H1 (cell line): ENCODE data around the gene OR2AE1. TPM values are rescaled to one million over a fixed set of nuclear protein-coding genes. Genes with fewer than 3 reads are reported as not detected.

Experiments
- CHD1 ChIP-seq: IDR thresholded peaks from 2 replicates; pipeline ENCODE4 v1.6.1; 2012; ENCODE audit warnings: low read depth, low read length, improper control_type of control experiment
- KDM5A ChIP-seq: fragments of 200-600 bp; IDR thresholded peaks from 2 replicates; pipeline ENCODE4 v1.7.1; 2012; ENCODE audit warnings: mild to moderate bottlenecking, low read length, inconsistent platforms, mixed read lengths
- RAD21 ChIP-seq, 2 experiments: IDR thresholded peaks in 1 of 2; conservative IDR thresholded peaks in 1 of 2; 2 replicates each; pipeline ENCODE4 v1.6.1; 2011; ENCODE audit warnings: low read depth in 2 of 2, low read length in 2 of 2, improper control_type of control experiment in 1 of 2, inconsistent platforms in 1 of 2, mild to moderate bottlenecking in 1 of 2, moderate library complexity in 1 of 2
- RNF2 ChIP-seq: fragments of 200-900, 300-1000 bp; sonication (generic); IDR thresholded peaks from 2 replicates; pipeline ENCODE4 v1.7.1; 2016; ENCODE audit warnings: borderline replicate concordance, low read depth, mild to moderate bottlenecking, antibody characterized with exemption, low read length; ENCODE audit not compliant: poor library complexity, severe bottlenecking; ENCODE audit errors: missing control alignments
- SIX5 ChIP-seq: IDR thresholded peaks from 2 replicates; pipeline ENCODE4 v1.6.1; 2011; ENCODE audit warnings: mild to moderate bottlenecking, low read depth, low read length
- polyA plus RNA-seq, 7 experiments: library from polyadenylated mRNA; depleted of rRNA in 3 of 7; stranded (reverse) in 5 of 7; unstranded in 2 of 7; fragments of >200 nt in 5 of 7; fragments of 200-250 nt in 2 of 7; gene quantifications; 1 replicate in 5 of 7; 2 replicates in 1 of 7; 4 replicates in 1 of 7; pipeline versions ENCODE4 v1.2.1 to v1.2.3, GENCODE V29; 2011 to 2013; ENCODE audit warnings: missing spikeins in 2 of 7, mixed read lengths in 2 of 7
- total RNA-seq: library from RNA; stranded (reverse); fragmentation: NEBNext Ultra II Directional; extraction: Animal tissue kit (Norgen Biotek cat#: 25700); gene quantifications from 2 replicates; pipeline ENCODE4 v1.2.1, GENCODE V29; 2021

Gene OR2AE1
- total and polyA plus RNA-seq, 2 of the 8 experiments (the other 6 are each of a cell fraction or from before 2014, with no cell fraction given): not detected

DNA sequence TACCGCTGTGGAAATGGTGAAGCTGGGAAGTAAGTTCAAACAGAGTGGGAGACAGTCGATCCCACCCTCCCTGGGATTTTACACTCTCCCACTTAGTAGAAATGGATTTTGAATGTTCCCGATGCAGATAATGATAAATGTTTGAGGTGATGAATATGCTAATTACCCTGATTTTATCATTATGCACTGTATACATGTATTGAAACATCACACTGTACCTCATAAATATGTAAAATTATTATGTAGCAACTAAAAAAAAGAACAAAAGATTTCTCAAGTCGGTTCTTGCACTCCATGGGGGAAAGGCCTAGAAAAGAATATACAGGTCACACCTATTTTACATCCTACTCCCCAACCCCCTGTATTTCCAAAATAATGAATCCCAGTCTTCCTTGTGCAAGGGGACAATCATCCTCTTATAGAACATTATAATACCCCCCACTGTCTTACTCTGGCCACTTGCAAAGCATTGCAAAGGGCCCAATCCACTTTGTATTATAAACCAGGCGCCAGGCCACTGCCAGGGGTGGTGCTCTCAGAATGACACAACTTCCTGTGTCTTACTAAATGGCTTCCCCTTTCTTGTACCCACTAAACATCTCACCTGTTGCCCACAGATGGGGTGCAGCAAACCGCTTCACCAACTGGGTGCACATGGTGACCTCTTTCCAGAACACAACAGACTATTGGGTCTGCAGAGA is 20.6 kb upstream of the OR2AE1 start (continued):
- TF ChIP-seq RAD21 (IDR thresholded peaks at IDR 0.05 in 1 of 2, conservative IDR thresholded peaks at IDR 0.05 in 1 of 2; ENCODE audit: low read depth in 2 of 2, low read length in 2 of 2) (no peak), SIX5 (no peak), CHD1 (no peak), RNF2 (no peak), KDM5A (no peak)
